SK-N-DZ (cell line): Measurements from ENCODE around the gene CERS1.

Source experiments
- DNase-seq: peaks from one replicate; pipeline ENCODE4 v3.0.0-alpha.2; 2015; ENCODE audit warnings: low spot score

Gene CERS1

GRCh38 chr19:18871543-18871942, 24.4 kb downstream of the CERS1 start:
- no peak for DNase-seq

GRCh38 chr19:18870531-18871172, 25.3 kb downstream of the CERS1 start:
- no peak for DNase-seq

- no peak for DNase-seq
Measured at GRCh38 chr19:18869781-18870530, 26.0 kb downstream of the CERS1 start.

GRCh38 chr19:18869023-18869618, 26.8 kb downstream of the CERS1 start:
- no peak for DNase-seq

- DNase-seq, result no peak
Measured at GRCh38 chr19:18868380-18869022, 27.5 kb downstream of the CERS1 start.

GRCh38 chr19:18867751-18868150, 28.2 kb downstream of the CERS1 start:
- no peak for DNase-seq

- no peak for DNase-seq
Measured at GRCh38 chr19:18867199-18867598, 28.8 kb downstream of the CERS1 start.

GRCh38 chr19:18866800-18867123, 29.2 kb downstream of the CERS1 start:
- DNase-seq, result no peak

GRCh38 chr19:18865973-18866799, 29.8 kb downstream of the CERS1 start:
- DNase-seq, result peak; percentile 37

GRCh38 chr19:18865106-18865972, 30.6 kb downstream of the CERS1 start:
- DNase-seq, result no peak

- DNase-seq, result no peak
Measured at GRCh38 chr19:18863843-18864362, 32.1 kb downstream of the CERS1 start.

- no peak for DNase-seq
Measured at GRCh38 chr19:18862976-18863842, 32.7 kb downstream of the CERS1 start.

- DNase-seq, result no peak
Measured at GRCh38 chr19:18861917-18862316, 34.0 kb downstream of the CERS1 start.

- no peak for DNase-seq
Measured at GRCh38 chr19:18861235-18861634, 34.7 kb downstream of the CERS1 start.

GRCh38 chr19:18860725-18861124, 35.2 kb downstream of the CERS1 start:
- no peak for DNase-seq

GRCh38 chr19:18860302-18860700, 35.7 kb downstream of the CERS1 start:
- no peak for DNase-seq

GRCh38 chr19:18859676-18860301, 36.2 kb downstream of the CERS1 start:
- DNase-seq, result no peak

GRCh38 chr19:18858906-18859646, 36.9 kb downstream of the CERS1 start:
- no peak for DNase-seq
